SK-N-SH (cell line): ENCODE data around the gene STX17. TPM values are rescaled to one million over a fixed set of nuclear protein-coding genes. Genes with fewer than 3 reads are reported as not detected.

Source experiments
- CTCF ChIA-PET: fragments of 300-600, 350-600 bp; formaldehyde crosslinking; extraction: SDS; loops from one replicate; lab custom pipeline; 2021; lab: Yijun Ruan, JAX
- POLR2A ChIA-PET: fragments of 350-600 bp; sonication (Branson Sonifier 250); formaldehyde crosslinking; extraction: SDS; loops from one replicate; lab custom pipeline; 2020; ENCODE audit warnings: antibody characterized with exemption, inconsistent platforms; lab: Yijun Ruan, JAX
- DNase-seq: peaks from one replicate; pipeline ENCODE4 v3.0.0; 2012
- H2AFZ ChIP-seq: fragments of 200-600 bp; sonication (generic); 2 replicates; pipeline ENCODE4 v1.8.1; 2016; ENCODE audit warnings: antibody characterized with exemption, mild to moderate bottlenecking, low read depth
- H3F3A ChIP-seq: fragments of 200-600 bp; sonication (generic); replicated peaks from 2 replicates; pipeline ENCODE3; 2016; ENCODE audit warnings: antibody characterized with exemption, mild to moderate bottlenecking; ENCODE audit not compliant: insufficient read depth
- H3K27ac ChIP-seq, 2 experiments: fragments of 200-500 bp in 1 of 2; fragments of 200-600 bp in 1 of 2; sonication (Bioruptor generic) in 1 of 2; sonication (generic), shearing (Covaris generic) in 1 of 2; 2 replicates each; pipeline versions ENCODE4 v1.5.1 to v1.6.1; 2014 to 2016; ENCODE audit warnings: low read depth in 2 of 2, inconsistent platforms in 1 of 2, low read length in 1 of 2, mild to moderate bottlenecking in 1 of 2, mixed read lengths in 1 of 2
- H3K27me3 ChIP-seq: fragments of 200-600 bp; sonication (generic), shearing (Covaris generic); 2 replicates; pipeline ENCODE4 v1.6.1; 2016; ENCODE audit warnings: mixed run types; ENCODE audit not compliant: insufficient read depth
- H3K36me3 ChIP-seq, 2 experiments: fragments of 200-500 bp in 1 of 2; fragments of 200-600 bp in 1 of 2; sonication (Bioruptor generic) in 1 of 2; sonication (generic) in 1 of 2; replicated peaks in 1 of 2; 2 replicates each; pipeline versions ENCODE3 to v1.5.1; 2014 to 2016; ENCODE audit warnings: low read length in 1 of 2, mild to moderate bottlenecking in 1 of 2; ENCODE audit not compliant: insufficient read depth in 2 of 2, control insufficient read depth in 1 of 2
- H3K4me1 ChIP-seq, 2 experiments: fragments of 200-500 bp in 1 of 2; fragments of 200-600 bp in 1 of 2; sonication (Bioruptor generic) in 1 of 2; sonication (generic), shearing (Covaris generic) in 1 of 2; 2 replicates each; pipeline versions ENCODE4 v1.5.1 to v1.6.1; 2014 to 2016; ENCODE audit warnings: low read depth in 1 of 2, low read length in 1 of 2, mixed run types in 1 of 2; ENCODE audit not compliant: insufficient read depth in 2 of 2, control insufficient read depth in 1 of 2
- H3K4me2 ChIP-seq: fragments of 200-600 bp; sonication (generic), shearing (Covaris generic); 2 replicates; pipeline ENCODE4 v1.6.1; 2017; ENCODE audit warnings: mixed run types
- H3K4me3 ChIP-seq, 2 experiments: fragments of 200-500 bp in 1 of 2; fragments of 200-600 bp in 1 of 2; sonication (Bioruptor generic) in 1 of 2; sonication (generic), shearing (Covaris generic) in 1 of 2; 2 replicates each; pipeline versions ENCODE4 v1.5.1 to v1.8.1; 2014 to 2016; ENCODE audit warnings: low read depth in 2 of 2, inconsistent platforms in 1 of 2, low read length in 1 of 2, mild to moderate bottlenecking in 1 of 2, mixed read lengths in 1 of 2, moderate library complexity in 1 of 2
- H3K79me2 ChIP-seq: fragments of 200-600 bp; sonication (generic); 2 replicates; pipeline ENCODE4 v1.8.1; 2017; ENCODE audit warnings: mild to moderate bottlenecking; ENCODE audit not compliant: insufficient read depth
- H3K9ac ChIP-seq: fragments of 200-600 bp; sonication (generic); 2 replicates; pipeline ENCODE4 v1.6.1; 2017; ENCODE audit warnings: mixed run types
- H3K9me2 ChIP-seq: fragments of 200-600 bp; sonication (generic); 2 replicates; pipeline ENCODE4 v1.6.1; 2017; ENCODE audit warnings: mixed run types
- H3K9me3 ChIP-seq: fragments of 200-600 bp; sonication (generic); 2 replicates; pipeline ENCODE4 v1.6.1; 2017; ENCODE audit warnings: mixed run types, mild to moderate bottlenecking, moderate library complexity
- H4K20me1 ChIP-seq: fragments of 200-600 bp; sonication (generic); 2 replicates; pipeline ENCODE4 v1.6.1; 2017; ENCODE audit warnings: mild to moderate bottlenecking, mixed run types; ENCODE audit not compliant: insufficient read depth
- CTCF ChIP-seq: fragments of 200-600 bp; sonication (generic); IDR thresholded peaks from 2 replicates; pipeline ENCODE4 v1.6.1; 2017; ENCODE audit warnings: antibody characterized with exemption, mild to moderate bottlenecking, moderate library complexity
- FOSL2 ChIP-seq: IDR thresholded peaks from 2 replicates; pipeline ENCODE4 v1.4.0; 2012; ENCODE audit warnings: low read depth, mild to moderate bottlenecking, moderate library complexity, borderline replicate concordance
- GATA2 ChIP-seq: sonication (generic); formaldehyde crosslinking; IDR thresholded peaks from 2 replicates; pipeline ENCODE4 v1.5.0; 2020; ENCODE audit warnings: mild to moderate bottlenecking, missing genetic modification reagents
- IRF3 ChIP-seq: fragments of 150-350 bp; IDR thresholded peaks from 2 replicates; pipeline ENCODE4 v1.6.1; 2016; ENCODE audit warnings: mild to moderate bottlenecking, low read depth, low read length
- NRF1 ChIP-seq: IDR thresholded peaks from 2 replicates; pipeline ENCODE4 v1.6.1; 2012; ENCODE audit warnings: low read depth, mild to moderate bottlenecking, low read length
- PBX3 ChIP-seq: IDR thresholded peaks from 2 replicates; pipeline ENCODE4; 2012
- RXRA ChIP-seq: IDR thresholded peaks from 2 replicates; pipeline ENCODE4 v1.4.0; 2012; ENCODE audit warnings: low read depth, mild to moderate bottlenecking, borderline replicate concordance
- SIN3A ChIP-seq: IDR thresholded peaks from 2 replicates; pipeline ENCODE4 v1.6.1; 2012; ENCODE audit warnings: low read depth, mild to moderate bottlenecking, low read length, moderate library complexity, borderline replicate concordance
- TAF1 ChIP-seq: IDR thresholded peaks from 2 replicates; pipeline ENCODE4 v1.6.1; 2012; ENCODE audit warnings: low read depth, mild to moderate bottlenecking, low read length, moderate library complexity, borderline replicate concordance
- TEAD4 ChIP-seq: IDR thresholded peaks from 2 replicates; pipeline ENCODE4 v1.4.0; 2012; ENCODE audit warnings: mild to moderate bottlenecking, borderline replicate concordance; ENCODE audit not compliant: insufficient read depth
- YY1 ChIP-seq: IDR thresholded peaks from 2 replicates; pipeline ENCODE4 v1.4.0; 2012; ENCODE audit warnings: low read depth, mild to moderate bottlenecking
- ZBTB33 ChIP-seq: IDR thresholded peaks from 2 replicates; pipeline ENCODE4 v1.4.0; 2012; ENCODE audit warnings: low read depth, borderline replicate concordance
- WGBS: methylation state at CpG from one replicate; pipeline ENCODE4 v1.1.6; 2017; ENCODE audit warnings: low lambda C conversion rate; 5-methylcytosine and 5-hydroxymethylcytosine counted together
- polyA plus RNA-seq, 3 experiments: library from polyadenylated mRNA; depleted of rRNA; stranded (reverse); fragments of >200 nt; gene quantifications; 2 replicates each; pipeline ENCODE4 v1.2.3, GENCODE V29; 2012

Gene STX17
- polyA plus RNA-seq, 1 of the 3 experiments (the other 2 are of a cell fraction): 6.1 TPM

GRCh38 chr9:99919930-99920329 lies 13.5 kb downstream of the STX17 start:
- 94% methylated on average over 2 of the region's 2 CpGs for WGBS

GRCh38 chr9:99921875-99922710 lies 15.6 kb downstream of the STX17 start:
- Histone ChIP-seq H2AFZ (no peak overlapping the region), H3K27ac (no peak overlapping the region), H3K9me2 (no peaks in the 10 kb centered on the region), H3K9me3 (peaks cover 15% of the 10 kb centered on the region), H3K4me1 (no peaks in the 10 kb centered on the region)
- POLR2A ChIA-PET: no interaction called here
- 91% methylated on average over 4 of the region's 4 CpGs for WGBS
- no peak for DNase-seq
- no peak for TF ChIP-seq SIN3A
- no peak for TF ChIP-seq NRF1
- TF ChIP-seq ZBTB33: no peak
- TF ChIP-seq, all 33 proteins: peak for 0
- no peaks in the 10 kb centered on the region for H3K27me3 ChIP-seq
- H3F3A ChIP-seq: no peaks in the 10 kb centered on the region
- no peak overlapping the region for H3K4me2 ChIP-seq
- H4K20me1 ChIP-seq: no peaks in the 10 kb centered on the region
- CTCF ChIA-PET: no interaction called here
- no peak overlapping the region for H3K9ac ChIP-seq
- H3K4me3 ChIP-seq: no peak overlapping the region
- 0 out of 2 replicates have a peak, but pooled peaks cover 4% of the 10 kb centered on the region for H3K79me2 ChIP-seq
- H3K36me3 ChIP-seq: peaks cover 59 to 76% of the 10 kb centered on the region in 2 experiments

More at GRCh38 chr9:99919930-99920329, 13.5 kb downstream of the STX17 start:
- POLR2A ChIA-PET: no interaction called here
- no peaks in the 10 kb centered on the region for H3K79me2 ChIP-seq
- no peak for DNase-seq
- no peak overlapping the region for H3K4me2 ChIP-seq
- no peaks in the 10 kb centered on the region for H4K20me1 ChIP-seq
- H2AFZ ChIP-seq: no peak overlapping the region
- peaks cover 5% of the 10 kb centered on the region; the same call in 1 of the 2 replicates for H3K9me3 ChIP-seq
- no peak overlapping the region for H3K9ac ChIP-seq
- TF ChIP-seq PBX3 (no peak), YY1 (no peak), TAF1 (no peak)
- H3K27me3 ChIP-seq: no peaks in the 10 kb centered on the region
- H3K4me1 ChIP-seq: no peaks in the 10 kb centered on the region
- CTCF ChIA-PET: interaction anchor here (1.7 kb wide), 1 partner anchor 13 kb away, joined by 5 read pairs; no protein-coding TSS in a partner anchor
- H3K9me2 ChIP-seq: no peaks in the 10 kb centered on the region
- H3K27ac ChIP-seq: no peak overlapping the region
- no peaks in the 10 kb centered on the region for H3F3A ChIP-seq
- H3K36me3 ChIP-seq: peaks cover 69 to 74% of the 10 kb centered on the region in 2 experiments
- H3K4me3 ChIP-seq: no peak overlapping the region

GRCh38 chr9:99922711-99923030 lies 16.2 kb downstream of the STX17 start:
- no peak overlapping the region for H3K27ac ChIP-seq
- 0 out of 2 replicates have a peak, but pooled peaks cover 4% of the 10 kb centered on the region for H3K79me2 ChIP-seq
- no peaks in the 10 kb centered on the region for H3K9me2 ChIP-seq
- H2AFZ ChIP-seq: no peak overlapping the region
- no peaks in the 10 kb centered on the region for H3F3A ChIP-seq
- H3K27me3 ChIP-seq: no peaks in the 10 kb centered on the region
- H3K4me1 ChIP-seq: no peaks in the 10 kb centered on the region
- no peak overlapping the region for H3K9ac ChIP-seq
- POLR2A ChIA-PET: no interaction called here
- no peak overlapping the region for H3K4me2 ChIP-seq
- no peaks in the 10 kb centered on the region for H4K20me1 ChIP-seq
- H3K4me3 ChIP-seq: no peak overlapping the region
- DNase-seq: no peak
- peaks cover 56 to 74% of the 10 kb centered on the region in 2 experiments for H3K36me3 ChIP-seq
- peaks cover 15% of the 10 kb centered on the region for H3K9me3 ChIP-seq
- CTCF ChIA-PET: no interaction called here
- TF ChIP-seq PBX3 (no peak), CTCF (no peak), TAF1 (no peak), FOSL2 (no peak), IRF3 (no peak), GATA2 (CRISPR knock-in tag) (no peak), RXRA (no peak), TEAD4 (no peak)
